GM15510 (cell line): ENCODE results near the gene CCNL1.

Source experiments
- POLR2A ChIP-seq: IDR thresholded peaks from 3 replicates; pipeline ENCODE4 v1.6.1; 2011; ENCODE audit warnings: borderline replicate concordance; ENCODE audit not compliant: insufficient read length; ENCODE audit errors: extremely low read depth

CCNL1 gene

GRCh38 chr3:157159762-157160657 is at the start of gene CCNL1:
TSS of gene CCNL1 (minus strand) at chr3:157160147. CDS start at chr3:157160094, 53 bp downstream.
- TF ChIP-seq POLR2A, result peak; percentile 99

- TF ChIP-seq POLR2A, result no peak
Measured at GRCh38 chr3:157204880-157205279, 44.9 kb upstream of the CCNL1 start.

- TF ChIP-seq POLR2A, result no peak
Measured at GRCh38 chr3:157204431-157204830, 44.5 kb upstream of the CCNL1 start.

- TF ChIP-seq POLR2A, result no peak
Measured at GRCh38 chr3:157201648-157202278, 41.8 kb upstream of the CCNL1 start.

- TF ChIP-seq POLR2A, result no peak
Measured at GRCh38 chr3:157199841-157200240, 39.9 kb upstream of the CCNL1 start.

DNA sequence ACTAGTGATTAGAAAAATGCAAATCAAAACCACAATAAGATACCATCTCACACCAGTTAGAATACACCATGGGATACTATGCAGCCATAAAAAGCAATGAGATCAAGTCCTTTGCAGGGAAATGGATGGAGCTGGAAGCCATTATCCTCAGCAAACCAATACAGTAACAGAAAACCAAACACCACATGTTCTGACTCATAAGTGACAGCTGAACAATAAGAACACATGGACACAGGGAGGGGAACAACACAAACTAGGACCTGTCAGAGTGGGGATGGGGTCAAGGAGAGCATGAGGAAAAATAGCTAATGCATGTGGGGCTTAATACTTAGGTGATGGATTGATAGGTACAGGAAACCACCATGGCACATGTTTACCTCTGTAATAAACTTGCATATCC is 36.0 kb upstream of the CCNL1 start:
- no peak for TF ChIP-seq POLR2A

DNA sequence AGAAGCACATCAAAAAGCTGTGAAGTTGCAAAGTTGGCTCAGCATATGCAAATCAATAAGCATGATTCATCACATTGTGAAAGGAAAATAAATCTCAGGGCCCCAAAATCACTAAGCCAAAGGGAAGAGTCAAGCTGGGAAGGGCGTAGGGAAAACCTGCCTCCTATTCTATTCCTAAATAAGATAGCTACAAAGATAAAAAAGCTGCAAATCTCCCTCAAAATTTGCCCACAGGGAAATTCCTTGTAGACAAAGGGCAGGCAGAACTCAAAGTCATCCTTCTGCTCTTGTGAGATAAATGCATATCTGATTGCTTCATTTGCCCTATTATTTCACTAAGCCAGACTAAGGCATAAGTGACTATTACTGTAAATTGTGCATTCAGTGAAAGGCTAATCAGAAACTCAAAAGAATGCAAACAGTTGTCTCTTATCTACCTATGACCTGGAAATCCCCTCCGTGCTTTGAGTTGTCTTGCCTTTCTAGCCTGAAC is 30.5 kb upstream of the CCNL1 start:
- TF ChIP-seq POLR2A, result no peak

- no peak for TF ChIP-seq POLR2A
Measured at GRCh38 chr3:157188391-157188790, 28.4 kb upstream of the CCNL1 start.

DNA sequence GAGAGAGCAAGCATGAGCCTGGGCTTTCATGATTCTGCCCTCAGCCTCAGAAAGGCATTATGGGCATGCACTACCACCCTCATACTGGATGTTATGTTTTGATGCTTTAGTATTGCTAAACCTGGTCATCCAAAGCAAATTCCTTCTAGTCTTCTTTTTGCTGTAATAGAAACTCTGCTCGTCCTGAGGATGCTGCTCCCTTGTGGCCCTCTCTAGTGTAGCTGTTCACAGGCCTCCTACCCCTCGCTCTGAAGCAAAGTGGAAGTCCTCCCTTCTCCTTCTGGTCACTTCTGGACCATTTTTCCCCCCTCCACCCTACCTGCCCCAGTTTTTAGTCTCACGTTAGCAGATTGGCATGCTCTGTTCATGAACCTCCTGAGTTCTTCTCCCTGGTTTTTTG is 22.9 kb upstream of the CCNL1 start:
- TF ChIP-seq POLR2A, result no peak

DNA sequence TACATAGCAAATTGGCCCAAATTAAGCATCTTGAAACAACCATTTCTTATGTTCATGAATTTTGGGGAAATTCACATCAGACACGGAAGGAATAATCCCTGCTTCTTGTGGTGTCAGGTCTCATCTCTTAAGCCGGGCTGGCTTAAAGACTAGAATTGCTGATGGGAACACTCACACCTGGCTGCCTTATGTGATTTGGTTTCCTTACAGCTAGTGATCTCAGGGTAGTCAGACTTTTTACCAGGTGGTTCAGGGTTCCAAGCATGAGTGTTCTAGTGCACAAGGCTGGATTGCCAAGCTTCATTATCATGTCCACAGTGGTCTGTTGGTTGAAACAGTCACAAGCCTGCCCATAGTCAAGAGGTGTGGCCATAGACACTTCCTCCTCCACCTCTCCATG is 20.3 kb upstream of the CCNL1 start:
- no peak for TF ChIP-seq POLR2A

DNA sequence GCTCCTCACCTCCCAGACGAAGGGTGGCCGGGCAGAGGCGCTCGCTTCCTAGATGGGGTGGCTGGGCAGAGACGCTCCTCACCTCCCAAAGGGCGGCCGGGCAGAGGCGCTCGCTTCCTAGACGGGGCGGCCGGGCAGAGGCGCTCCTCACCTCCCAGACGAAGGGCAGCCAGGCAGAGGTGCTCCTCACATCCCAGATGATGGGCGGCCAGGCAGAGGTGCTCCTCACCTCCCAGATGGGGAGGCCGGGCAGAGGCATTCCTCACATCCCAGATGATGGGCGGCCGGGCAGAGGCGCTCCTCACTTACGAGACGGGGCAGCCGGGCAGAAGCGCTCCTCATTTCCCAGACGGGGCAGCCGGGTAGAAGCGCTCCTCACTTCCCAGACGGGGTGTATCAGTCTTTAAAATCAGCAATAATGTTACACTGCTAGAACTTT is 19.4 kb upstream of the CCNL1 start:
- TF ChIP-seq POLR2A, result no peak

DNA sequence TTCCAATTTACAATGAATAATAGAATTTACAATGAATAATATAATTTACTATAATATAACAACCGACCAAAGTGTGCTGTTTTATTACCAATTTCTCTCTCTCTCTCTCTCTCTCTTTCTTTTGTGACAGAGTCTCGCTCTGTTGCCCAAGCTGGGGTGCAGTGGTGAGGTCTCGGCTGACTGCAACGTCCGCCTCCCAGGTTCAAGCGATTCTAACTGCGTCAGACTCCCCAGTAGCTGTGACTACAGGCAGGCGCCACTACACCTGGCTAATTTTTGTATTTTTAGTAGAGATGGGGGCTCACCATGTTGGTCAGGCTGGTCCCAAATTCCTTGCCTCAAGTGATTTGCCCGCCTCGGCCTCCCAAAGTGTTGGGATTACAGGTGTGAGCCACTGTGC is 17.0 kb upstream of the CCNL1 start:
- TF ChIP-seq POLR2A, result no peak

- TF ChIP-seq POLR2A, result no peak
Measured at GRCh38 chr3:157175691-157176507, 16.0 kb upstream of the CCNL1 start.

- peak; percentile 98 for TF ChIP-seq POLR2A
Measured at GRCh38 chr3:157174649-157175498, 14.9 kb upstream of the CCNL1 start.
